SK-N-SH (cell line): ENCODE data around the gene PARD3. TPM values are rescaled to one million over a fixed set of nuclear protein-coding genes. Genes with fewer than 3 reads are reported as not detected.

ENCODE experiments used
- CTCF ChIA-PET: fragments of 300-600, 350-600 bp; formaldehyde crosslinking; extraction: SDS; loops from one replicate; lab custom pipeline; 2021; lab: Yijun Ruan, JAX
- POLR2A ChIA-PET: fragments of 350-600 bp; sonication (Branson Sonifier 250); formaldehyde crosslinking; extraction: SDS; loops from one replicate; lab custom pipeline; 2020; ENCODE audit warnings: antibody characterized with exemption, inconsistent platforms; lab: Yijun Ruan, JAX
- DNase-seq: peaks from one replicate; pipeline ENCODE4 v3.0.0; 2012
- H2AFZ ChIP-seq: fragments of 200-600 bp; sonication (generic); 2 replicates; pipeline ENCODE4 v1.8.1; 2016; ENCODE audit warnings: antibody characterized with exemption, mild to moderate bottlenecking, low read depth
- H3F3A ChIP-seq: fragments of 200-600 bp; sonication (generic); replicated peaks from 2 replicates; pipeline ENCODE3; 2016; ENCODE audit warnings: antibody characterized with exemption, mild to moderate bottlenecking; ENCODE audit not compliant: insufficient read depth
- H3K27ac ChIP-seq, 2 experiments: fragments of 200-500 bp in 1 of 2; fragments of 200-600 bp in 1 of 2; sonication (Bioruptor generic) in 1 of 2; sonication (generic), shearing (Covaris generic) in 1 of 2; 2 replicates each; pipeline versions ENCODE4 v1.5.1 to v1.6.1; 2014 to 2016; ENCODE audit warnings: low read depth in 2 of 2, inconsistent platforms in 1 of 2, low read length in 1 of 2, mild to moderate bottlenecking in 1 of 2, mixed read lengths in 1 of 2
- H3K27me3 ChIP-seq: fragments of 200-600 bp; sonication (generic), shearing (Covaris generic); 2 replicates; pipeline ENCODE4 v1.6.1; 2016; ENCODE audit warnings: mixed run types; ENCODE audit not compliant: insufficient read depth
- H3K36me3 ChIP-seq, 2 experiments: fragments of 200-500 bp in 1 of 2; fragments of 200-600 bp in 1 of 2; sonication (Bioruptor generic) in 1 of 2; sonication (generic) in 1 of 2; replicated peaks in 1 of 2; 2 replicates each; pipeline versions ENCODE3 to v1.5.1; 2014 to 2016; ENCODE audit warnings: low read length in 1 of 2, mild to moderate bottlenecking in 1 of 2; ENCODE audit not compliant: insufficient read depth in 2 of 2, control insufficient read depth in 1 of 2
- H3K4me1 ChIP-seq, 2 experiments: fragments of 200-500 bp in 1 of 2; fragments of 200-600 bp in 1 of 2; sonication (Bioruptor generic) in 1 of 2; sonication (generic), shearing (Covaris generic) in 1 of 2; 2 replicates each; pipeline versions ENCODE4 v1.5.1 to v1.6.1; 2014 to 2016; ENCODE audit warnings: low read depth in 1 of 2, low read length in 1 of 2, mixed run types in 1 of 2; ENCODE audit not compliant: insufficient read depth in 2 of 2, control insufficient read depth in 1 of 2
- H3K4me2 ChIP-seq: fragments of 200-600 bp; sonication (generic), shearing (Covaris generic); 2 replicates; pipeline ENCODE4 v1.6.1; 2017; ENCODE audit warnings: mixed run types
- H3K4me3 ChIP-seq, 2 experiments: fragments of 200-500 bp in 1 of 2; fragments of 200-600 bp in 1 of 2; sonication (Bioruptor generic) in 1 of 2; sonication (generic), shearing (Covaris generic) in 1 of 2; 2 replicates each; pipeline versions ENCODE4 v1.5.1 to v1.8.1; 2014 to 2016; ENCODE audit warnings: low read depth in 2 of 2, inconsistent platforms in 1 of 2, low read length in 1 of 2, mild to moderate bottlenecking in 1 of 2, mixed read lengths in 1 of 2, moderate library complexity in 1 of 2
- H3K79me2 ChIP-seq: fragments of 200-600 bp; sonication (generic); 2 replicates; pipeline ENCODE4 v1.8.1; 2017; ENCODE audit warnings: mild to moderate bottlenecking; ENCODE audit not compliant: insufficient read depth
- H3K9ac ChIP-seq: fragments of 200-600 bp; sonication (generic); 2 replicates; pipeline ENCODE4 v1.6.1; 2017; ENCODE audit warnings: mixed run types
- H3K9me2 ChIP-seq: fragments of 200-600 bp; sonication (generic); 2 replicates; pipeline ENCODE4 v1.6.1; 2017; ENCODE audit warnings: mixed run types
- H3K9me3 ChIP-seq: fragments of 200-600 bp; sonication (generic); 2 replicates; pipeline ENCODE4 v1.6.1; 2017; ENCODE audit warnings: mixed run types, mild to moderate bottlenecking, moderate library complexity
- H4K20me1 ChIP-seq: fragments of 200-600 bp; sonication (generic); 2 replicates; pipeline ENCODE4 v1.6.1; 2017; ENCODE audit warnings: mild to moderate bottlenecking, mixed run types; ENCODE audit not compliant: insufficient read depth
- CTCF ChIP-seq: fragments of 200-600 bp; sonication (generic); IDR thresholded peaks from 2 replicates; pipeline ENCODE4 v1.6.1; 2017; ENCODE audit warnings: antibody characterized with exemption, mild to moderate bottlenecking, moderate library complexity
- ELF1 ChIP-seq: IDR thresholded peaks from 2 replicates; pipeline ENCODE4 v1.4.0; 2012
- EZH2phosphoT487 ChIP-seq: fragments of 200-600 bp; sonication (generic); IDR thresholded peaks from 2 replicates; pipeline ENCODE4 v1.6.1; 2017; ENCODE audit warnings: low read depth, mixed run types, mild to moderate bottlenecking, antibody characterized with exemption, moderate library complexity, borderline replicate concordance
- FOSL2 ChIP-seq: IDR thresholded peaks from 2 replicates; pipeline ENCODE4 v1.4.0; 2012; ENCODE audit warnings: low read depth, mild to moderate bottlenecking, moderate library complexity, borderline replicate concordance
- FOXJ3 ChIP-seq: sonication (generic); formaldehyde crosslinking; IDR thresholded peaks from 2 replicates; pipeline ENCODE4 v1.5.1; 2020; ENCODE audit warnings: mild to moderate bottlenecking, missing genetic modification reagents
- FOXM1 ChIP-seq: IDR thresholded peaks from 2 replicates; pipeline ENCODE4 v1.4.0; 2012; ENCODE audit warnings: low read depth, mild to moderate bottlenecking
- GATA2 ChIP-seq: sonication (generic); formaldehyde crosslinking; IDR thresholded peaks from 2 replicates; pipeline ENCODE4 v1.5.0; 2020; ENCODE audit warnings: mild to moderate bottlenecking, missing genetic modification reagents
- IRF3 ChIP-seq: fragments of 150-350 bp; IDR thresholded peaks from 2 replicates; pipeline ENCODE4 v1.6.1; 2016; ENCODE audit warnings: mild to moderate bottlenecking, low read depth, low read length
- JUND ChIP-seq: IDR thresholded peaks from 2 replicates; pipeline ENCODE4 v1.4.0; 2012
- MXI1 ChIP-seq: IDR thresholded peaks from 2 replicates; pipeline ENCODE4 v1.6.1; 2012; ENCODE audit warnings: mild to moderate bottlenecking, low read depth, low read length, improper control_type of control experiment
- NRF1 ChIP-seq: IDR thresholded peaks from 2 replicates; pipeline ENCODE4 v1.6.1; 2012; ENCODE audit warnings: low read depth, mild to moderate bottlenecking, low read length
- RAD21 ChIP-seq: IDR thresholded peaks from 2 replicates; pipeline ENCODE4 v1.6.1; 2012; ENCODE audit warnings: mild to moderate bottlenecking, low read length
- REST ChIP-seq: IDR thresholded peaks from 2 replicates; pipeline ENCODE4 v1.6.1; 2012; ENCODE audit warnings: mild to moderate bottlenecking, low read depth, low read length, moderate library complexity
- RFX5 ChIP-seq: IDR thresholded peaks from 2 replicates; pipeline ENCODE4 v1.6.1; 2012; ENCODE audit warnings: mild to moderate bottlenecking, improper control_type of control experiment, low read length
- SIN3A ChIP-seq: IDR thresholded peaks from 2 replicates; pipeline ENCODE4 v1.6.1; 2012; ENCODE audit warnings: low read depth, mild to moderate bottlenecking, low read length, moderate library complexity, borderline replicate concordance
- SMC3 ChIP-seq: IDR thresholded peaks from 2 replicates; pipeline ENCODE4 v1.6.1; 2012; ENCODE audit warnings: low read depth, low read length, improper control_type of control experiment
- TAF1 ChIP-seq: IDR thresholded peaks from 2 replicates; pipeline ENCODE4 v1.6.1; 2012; ENCODE audit warnings: low read depth, mild to moderate bottlenecking, low read length, moderate library complexity, borderline replicate concordance
- YY1 ChIP-seq: IDR thresholded peaks from 2 replicates; pipeline ENCODE4 v1.4.0; 2012; ENCODE audit warnings: low read depth, mild to moderate bottlenecking
- ZBTB33 ChIP-seq: IDR thresholded peaks from 2 replicates; pipeline ENCODE4 v1.4.0; 2012; ENCODE audit warnings: low read depth, borderline replicate concordance
- WGBS: methylation state at CpG from one replicate; pipeline ENCODE4 v1.1.6; 2017; ENCODE audit warnings: low lambda C conversion rate; 5-methylcytosine and 5-hydroxymethylcytosine counted together
- polyA plus RNA-seq, 3 experiments: library from polyadenylated mRNA; depleted of rRNA; stranded (reverse); fragments of >200 nt; gene quantifications; 2 replicates each; pipeline ENCODE4 v1.2.3, GENCODE V29; 2012

PARD3 gene
- polyA plus RNA-seq, 1 of the 3 experiments (the other 2 are of a cell fraction) = 29.4 TPM

GRCh38 chr10:34858003-34858402, 42.9 kb upstream of the PARD3 start (continued):
- TF ChIP-seq REST (no peak), RAD21 (no peak), ELF1 (no peak), FOXJ3 (no peak), JUND (no peak), CTCF (no peak), TAF1 (no peak)
- TF ChIP-seq, all 33 proteins: peak for 0

- Histone ChIP-seq H3K9me3 (no peaks in the 10 kb centered on the region), H2AFZ (peak overlapping the region; percentile 56), H3K4me1 (no peaks in the 10 kb centered on the region; a peak in 1 of 4 replicates), H3K9me2 (no peaks in the 10 kb centered on the region), H3K4me3 (no peak overlapping the region), H3K27me3 (no peaks in the 10 kb centered on the region), H3K9ac (no peak overlapping the region), H3F3A (no peaks in the 10 kb centered on the region), H3K27ac (no peak overlapping the region), H3K4me2 (peak overlapping the region; percentile 28; the same call in 1 of the 2 replicates), H4K20me1 (no peaks in the 10 kb centered on the region), H3K36me3 (no peaks in the 10 kb centered on the region), H3K79me2 (no peaks in the 10 kb centered on the region)
- ChIA-PET POLR2A (no interaction called here), CTCF (interaction anchor here (1.0 kb wide), 1 partner anchor 33 kb away, joined by 3 read pairs; no protein-coding TSS in a partner anchor)
- TF ChIP-seq IRF3 (no peak), ZBTB33 (no peak), EZH2phosphoT487 (no peak), MXI1 (no peak), YY1 (no peak), SIN3A (no peak), FOXM1 (no peak), SMC3 (no peak), RFX5 (no peak), JUND (no peak), NRF1 (no peak), FOSL2 (no peak), GATA2 (no peak), FOXJ3 (no peak), ELF1 (no peak)
- 38% methylated on average over 6 of the region's 6 CpGs for WGBS
- DNase-seq = no peak
Measured at GRCh38 chr10:34854147-34854601, 39.1 kb upstream of the PARD3 start.
